Neuron (in vitro differentiated cells): ENCODE measurements around the gene FOXM1.
A peak's percentile ranks its signal among the peaks of the same experiment; 100 is the strongest.
"Not testable (repeated sequence)": the region's sequence is repeated elsewhere in the genome, so short reads cannot be mapped to it uniquely, and the experiment has no call there.

Source experiments
- H2AFZ ChIP-seq: one replicate; pipeline ENCODE4 v1.6.1; 2013; ENCODE audit warnings: low read depth, mild to moderate bottlenecking, inconsistent platforms, low read length, moderate library complexity
- H3K27me3 ChIP-seq: one replicate; pipeline ENCODE4 v1.6.1; 2013; ENCODE audit warnings: low read length; ENCODE audit not compliant: insufficient read depth
- H3K36me3 ChIP-seq: one replicate; pipeline ENCODE4 v1.6.1; 2013; ENCODE audit warnings: low read length; ENCODE audit not compliant: insufficient read depth
- H3K4me1 ChIP-seq: one replicate; pipeline ENCODE4 v1.6.1; 2013; ENCODE audit warnings: low read length; ENCODE audit not compliant: insufficient read depth
- H3K4me3 ChIP-seq: 2 replicates; pipeline ENCODE4 v1.5.1; 2013; ENCODE audit warnings: mild to moderate bottlenecking, low read length, moderate library complexity
- H3K9me3 ChIP-seq: one replicate; pipeline ENCODE4 v1.6.1; 2013; ENCODE audit warnings: low read length

FOXM1 gene

DNA sequence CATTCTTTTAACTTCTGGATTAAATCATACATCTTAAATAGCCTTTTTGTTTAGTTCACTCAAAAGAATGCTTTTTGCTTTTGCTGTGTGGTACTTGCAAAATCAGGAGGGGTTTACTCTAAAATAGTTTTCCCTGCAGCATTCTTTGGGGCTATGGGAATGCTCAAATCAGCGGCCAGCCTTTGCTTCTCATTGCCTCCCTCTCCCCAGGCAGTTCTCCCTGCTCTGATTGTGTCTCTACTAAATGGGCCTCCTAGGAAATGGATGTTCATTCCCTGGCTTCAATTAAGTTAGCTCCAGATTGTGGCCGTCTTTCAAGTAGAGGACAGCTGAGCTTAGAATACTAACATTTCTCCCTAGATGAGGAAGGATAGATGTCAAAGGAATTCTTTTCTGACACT, 18.1 kb upstream of the FOXM1 start:
- H3K4me1 ChIP-seq = peaks cover 9% of the 10 kb centered on the region
- no peak overlapping the region for H3K4me3 ChIP-seq
- H3K27me3 ChIP-seq = no peaks in the 10 kb centered on the region
- H3K36me3 ChIP-seq = peaks cover 2% of the 10 kb centered on the region
- H2AFZ ChIP-seq = no peak overlapping the region
- H3K9me3 ChIP-seq = no peaks in the 10 kb centered on the region

DNA sequence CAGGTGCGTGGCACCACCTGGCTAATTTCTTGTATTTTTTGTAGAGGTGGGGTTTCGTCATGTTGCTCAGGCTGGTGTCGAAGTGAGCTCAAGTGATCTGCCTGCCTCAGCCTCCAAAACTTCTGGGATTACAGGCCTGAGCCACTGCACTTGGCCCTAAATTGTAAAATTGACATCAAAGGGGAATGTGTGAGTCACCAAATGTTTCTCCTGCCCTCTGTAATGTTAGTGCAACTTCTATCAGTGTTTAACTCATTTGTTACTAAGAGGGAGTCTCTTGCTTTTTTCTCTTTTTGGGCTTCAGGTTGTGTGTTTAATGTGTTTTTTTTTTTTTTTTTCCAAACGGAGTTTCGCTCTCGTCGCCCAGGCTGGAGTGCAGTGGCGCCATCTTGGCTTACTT, 16.0 kb upstream of the FOXM1 start:
- Histone ChIP-seq H3K4me1 (peaks cover 9% of the 10 kb centered on the region), H2AFZ (no peak overlapping the region), H3K4me3 (no peak overlapping the region)

DNA sequence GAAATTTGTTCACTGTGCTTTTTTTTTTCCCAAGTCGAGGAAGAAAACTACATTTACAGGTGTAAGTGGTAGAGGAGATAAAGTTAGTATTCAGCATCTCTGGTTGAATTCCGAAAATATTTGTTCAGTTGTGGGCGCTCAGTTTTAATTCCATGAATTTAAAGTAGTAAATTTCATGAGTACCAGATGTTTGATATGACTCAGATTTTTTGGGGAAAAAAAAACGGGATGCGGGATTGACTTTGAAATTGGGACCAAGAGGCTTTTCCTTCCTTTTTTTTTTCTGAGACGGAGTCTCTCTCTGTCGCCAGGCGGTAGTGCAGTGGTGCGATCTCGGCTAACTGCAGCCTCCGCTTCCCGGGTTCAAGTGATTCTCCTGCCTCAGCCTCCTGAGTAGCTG, 15.3 kb upstream of the FOXM1 start:
- Histone ChIP-seq H3K27me3 (no peaks in the 10 kb centered on the region), H3K9me3 (no peaks in the 10 kb centered on the region), H3K4me3 (peak overlapping the region; percentile 90), H3K4me1 (peaks cover 9% of the 10 kb centered on the region), H3K36me3 (peaks cover 17% of the 10 kb centered on the region), H2AFZ (no peak overlapping the region)

More for the DNA sequence above, 16.0 kb upstream of the FOXM1 start:
- Histone ChIP-seq H3K27me3 (no peaks in the 10 kb centered on the region), H3K9me3 (no peaks in the 10 kb centered on the region), H3K36me3 (peaks cover 11% of the 10 kb centered on the region)

DNA sequence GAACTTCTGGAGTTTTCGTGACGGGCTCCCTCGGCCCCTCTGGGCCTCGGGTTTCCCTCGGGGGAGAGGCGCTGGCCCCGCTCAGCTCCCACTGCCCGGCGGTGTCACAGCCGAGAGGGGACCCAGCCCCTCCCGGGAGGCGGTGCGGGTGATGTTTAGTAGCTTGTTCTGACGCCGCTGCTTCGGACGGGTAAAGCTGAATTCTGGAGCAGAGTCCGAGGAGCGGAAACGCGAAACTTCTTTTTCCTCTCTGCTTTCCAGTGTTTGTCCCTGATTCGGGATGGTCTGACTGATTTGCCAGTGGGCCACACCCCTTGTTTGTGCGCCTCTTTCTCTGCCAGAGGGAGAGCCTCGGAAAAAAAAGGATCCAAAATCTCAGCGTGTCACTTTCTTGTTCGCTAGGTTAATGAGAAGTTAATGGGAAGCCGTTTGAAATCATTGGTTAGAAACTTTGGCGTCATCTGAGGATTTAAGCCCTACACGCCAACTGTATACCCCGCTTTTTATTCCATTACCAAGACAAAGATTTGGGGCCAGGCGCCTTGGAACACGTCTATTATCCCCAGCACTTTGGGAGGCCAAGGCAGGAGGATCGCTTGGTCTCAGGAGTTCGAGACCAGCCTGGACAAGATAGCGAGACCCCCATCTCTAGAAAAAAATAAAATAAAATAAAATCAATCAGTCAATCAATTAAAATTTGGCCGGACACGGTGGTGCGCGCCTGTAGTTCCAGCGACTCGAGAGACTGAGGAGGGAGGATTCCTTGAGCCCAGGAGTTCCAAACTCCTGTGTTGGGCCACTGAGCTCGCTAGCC, 14.5 kb upstream of the FOXM1 start:
- H3K27me3 ChIP-seq = no peaks in the 10 kb centered on the region
- H3K36me3 ChIP-seq = peaks cover 22% of the 10 kb centered on the region
- peak overlapping the region; percentile 90 for H3K4me3 ChIP-seq
- peak overlapping the region; percentile 71 for H2AFZ ChIP-seq
- H3K9me3 ChIP-seq = no peaks in the 10 kb centered on the region
- peaks cover 9% of the 10 kb centered on the region for H3K4me1 ChIP-seq

DNA sequence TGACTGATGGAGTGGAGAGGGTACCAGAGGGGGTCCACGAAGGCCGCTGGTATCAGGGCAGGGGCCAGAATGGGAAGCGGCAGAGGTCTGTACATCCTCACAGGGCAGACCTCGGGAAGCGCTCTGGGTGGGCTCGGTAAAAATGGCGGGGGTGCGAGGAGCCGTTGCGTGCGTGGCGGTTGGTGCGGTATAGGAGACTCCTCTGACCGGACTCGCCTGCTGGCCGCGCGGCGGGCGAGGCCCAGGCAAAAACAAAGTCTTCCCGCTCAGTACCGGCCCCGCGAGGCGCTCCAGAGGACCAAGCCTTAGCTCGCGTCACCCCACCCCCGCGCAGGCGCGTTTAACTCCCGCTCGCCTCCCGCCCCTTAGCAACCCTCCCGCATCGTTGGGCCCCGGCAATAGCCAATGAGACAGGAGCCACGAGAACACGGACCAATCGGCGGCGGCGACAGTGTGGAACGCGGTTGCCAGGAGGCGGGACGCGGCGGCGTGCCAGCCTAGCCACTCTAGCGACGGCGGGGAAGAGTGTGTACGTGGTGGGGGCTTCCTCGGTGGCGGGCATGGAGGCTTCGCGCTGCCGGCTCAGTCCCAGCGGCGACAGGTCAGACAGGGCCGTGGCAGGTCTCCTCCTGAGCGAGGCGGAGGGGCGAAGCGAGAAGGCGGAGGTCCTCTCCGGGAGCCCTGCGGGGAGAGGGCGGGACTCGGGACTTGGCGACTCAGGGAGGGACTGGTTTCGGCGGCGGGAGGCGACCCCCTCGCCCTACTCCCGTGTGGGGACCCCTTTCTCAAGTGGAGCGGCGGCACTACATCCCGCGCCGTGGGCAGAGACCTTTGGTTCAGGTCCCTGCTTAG, 13.6 kb upstream of the FOXM1 start, which contains the start of gene TULP3:
Gene TULP3, plus strand, starts transcription at position 504 of the 852 bp plus-strand sequence. Its CDS starts 57 bp downstream, at position 561.
- H3K4me3 ChIP-seq = peak within 1 kb of the TSS; percentile 90
- H2AFZ ChIP-seq = peak within 1 kb of the TSS; percentile 71
- peaks cover 9% of the 10 kb centered on the region for H3K4me1 ChIP-seq
- H3K36me3 ChIP-seq = peaks cover 27% of the 10 kb centered on the region
- no peaks in the 10 kb centered on the region for H3K9me3 ChIP-seq
- no peaks in the 10 kb centered on the region for H3K27me3 ChIP-seq

DNA sequence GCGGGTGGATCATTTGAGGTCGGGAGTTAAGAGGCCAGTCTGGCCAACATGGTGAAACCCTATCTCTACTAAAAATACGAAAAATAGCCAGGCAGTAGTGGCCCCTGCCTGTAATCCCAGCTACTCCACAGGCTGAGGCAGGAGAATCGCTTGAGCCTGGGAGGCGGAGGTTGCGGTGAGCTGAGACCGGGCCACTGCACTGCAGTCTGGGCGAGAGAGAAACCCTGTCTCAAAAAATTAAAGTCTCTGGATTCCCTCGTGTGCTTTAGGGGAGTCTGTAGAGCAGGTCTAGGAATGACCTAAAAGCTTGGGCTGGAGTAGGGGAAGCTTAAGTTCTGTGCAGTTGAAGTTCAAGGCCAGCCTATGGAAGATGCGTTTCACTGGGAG, 13.0 kb upstream of the FOXM1 start:
- H3K36me3 ChIP-seq = peaks cover 29% of the 10 kb centered on the region
- no peaks in the 10 kb centered on the region for H3K27me3 ChIP-seq

DNA sequence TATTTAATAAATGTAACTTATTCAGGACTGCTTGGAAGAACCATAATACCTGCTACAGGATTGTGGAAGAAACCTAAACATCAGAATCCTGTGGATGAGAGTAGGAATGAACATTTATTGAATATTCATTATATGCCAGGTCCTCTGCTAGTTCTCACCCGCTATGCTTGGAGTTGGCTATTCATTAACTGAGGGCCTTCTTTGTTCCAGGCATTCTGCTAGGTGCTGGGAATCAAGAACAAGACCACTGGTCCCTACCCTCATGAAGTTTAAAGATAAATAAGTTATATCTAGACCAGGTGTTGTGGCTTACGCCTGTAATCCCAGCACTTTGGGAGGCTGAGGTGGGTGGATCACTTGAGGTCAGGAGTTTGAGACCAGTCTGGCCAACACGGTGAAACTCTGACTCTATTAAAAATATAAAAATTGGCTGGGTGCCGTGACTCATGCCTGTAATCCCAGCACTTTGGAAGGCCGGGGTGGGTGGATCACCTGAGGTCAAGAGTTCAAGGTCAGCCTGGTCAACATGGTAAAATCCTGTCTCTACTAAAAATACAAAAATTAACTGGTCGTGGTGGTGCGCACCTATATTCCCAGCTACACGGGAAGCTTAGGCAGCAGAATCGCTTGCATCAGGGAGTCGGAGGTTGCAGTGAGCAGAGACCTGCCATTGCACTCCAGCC, 9.9 kb upstream of the FOXM1 start:
- no peaks in the 10 kb centered on the region for H3K9me3 ChIP-seq
- peaks cover 42% of the 10 kb centered on the region for H3K36me3 ChIP-seq
- H2AFZ ChIP-seq = no peak overlapping the region
- H3K4me3 ChIP-seq = no peak overlapping the region
- no peaks in the 10 kb centered on the region for H3K27me3 ChIP-seq
- peaks cover 4% of the 10 kb centered on the region for H3K4me1 ChIP-seq

More for the DNA sequence above, 13.0 kb upstream of the FOXM1 start:
- Histone ChIP-seq H3K9me3 (no peaks in the 10 kb centered on the region), H3K4me1 (peaks cover 6% of the 10 kb centered on the region), H3K4me3 (peak overlapping the region; percentile 90), H2AFZ (peak overlapping the region; percentile 71)

DNA sequence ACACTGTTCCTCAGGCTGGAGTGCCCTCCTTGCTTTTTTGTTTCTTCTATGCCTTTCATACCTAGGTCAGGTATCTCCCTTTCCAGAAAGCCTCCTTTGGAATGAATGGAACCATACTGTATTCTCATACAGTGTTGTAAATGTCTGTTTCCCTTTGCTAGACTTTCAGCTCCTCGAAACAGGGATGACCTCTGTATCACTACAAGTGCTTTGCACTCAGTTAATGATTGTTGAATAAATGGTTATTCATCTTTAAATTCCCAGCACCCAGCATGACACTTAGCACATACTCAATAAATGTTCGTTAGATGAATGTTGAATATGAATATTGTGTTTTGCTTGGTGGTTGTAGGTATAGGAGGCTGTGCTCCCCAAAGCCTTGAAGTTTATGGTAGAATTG, 7.8 kb upstream of the FOXM1 start:
- Histone ChIP-seq H3K9me3 (no peaks in the 10 kb centered on the region), H3K4me3 (no peak overlapping the region), H2AFZ (no peak overlapping the region), H3K36me3 (peaks cover 50% of the 10 kb centered on the region), H3K27me3 (no peaks in the 10 kb centered on the region), H3K4me1 (no peaks in the 10 kb centered on the region)

DNA sequence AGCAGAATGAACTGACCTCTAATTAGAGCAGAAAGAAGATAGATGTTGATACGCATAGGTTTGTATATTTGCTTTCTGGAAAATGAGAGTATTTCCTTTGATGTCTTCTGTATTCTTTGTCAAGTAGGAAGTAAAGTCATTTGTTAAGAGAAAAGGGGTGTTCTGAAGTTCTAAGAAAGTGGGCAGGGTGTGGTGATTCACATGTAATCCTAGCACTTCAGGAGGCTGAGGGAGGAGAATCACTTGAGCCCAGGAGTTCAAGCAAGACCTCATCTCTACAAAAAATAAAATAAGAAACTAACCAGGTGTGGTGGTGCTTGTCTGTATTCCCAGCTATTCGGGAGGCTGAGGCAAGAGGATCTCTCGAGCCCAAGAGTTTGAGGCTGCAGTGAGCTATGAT, 2.9 kb upstream of the FOXM1 start:
- Histone ChIP-seq H2AFZ (no peak overlapping the region), H3K4me3 (no peak overlapping the region), H3K27me3 (no peaks in the 10 kb centered on the region), H3K9me3 (no peaks in the 10 kb centered on the region), H3K4me1 (peaks cover 16% of the 10 kb centered on the region), H3K36me3 (peaks cover 28% of the 10 kb centered on the region)

DNA sequence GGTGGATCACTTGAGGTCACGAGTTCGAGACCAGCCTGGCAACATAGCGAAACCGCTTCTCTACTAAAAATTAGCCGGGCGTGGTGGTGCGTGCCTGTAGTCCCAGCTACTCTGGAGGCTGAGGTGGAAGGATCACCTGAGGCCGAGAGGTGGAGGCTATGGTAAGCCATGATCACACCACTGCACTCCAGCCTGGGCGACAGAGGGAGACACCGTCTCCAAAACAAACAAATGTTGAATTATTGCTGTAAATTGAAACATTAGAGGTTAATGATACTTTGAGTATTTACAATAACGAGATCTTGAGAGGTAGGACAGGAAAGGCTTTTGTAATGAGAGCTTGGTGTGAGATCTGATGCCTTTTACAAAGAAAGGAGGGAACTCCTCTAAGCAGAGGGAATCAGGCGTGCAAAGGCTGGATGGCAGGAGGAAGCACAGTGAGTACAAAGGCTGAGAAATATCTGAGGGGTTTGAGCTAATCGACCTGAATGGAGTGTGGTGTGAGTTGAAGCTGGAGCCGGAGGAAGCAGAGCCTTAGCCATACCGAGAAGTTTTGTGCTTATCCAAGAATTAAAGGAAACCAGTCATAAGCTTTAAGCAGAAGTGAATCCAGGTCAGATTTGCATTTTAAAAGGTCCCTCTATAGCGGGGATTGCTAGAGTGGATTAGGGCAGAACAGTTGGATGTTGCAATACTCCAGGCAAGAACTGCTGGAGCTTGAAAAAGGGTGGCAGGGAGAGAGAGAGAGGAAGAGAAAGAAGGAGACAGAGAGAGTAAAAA, 1.2 kb upstream of the FOXM1 start:
- no peaks in the 10 kb centered on the region for H3K27me3 ChIP-seq
- no peak overlapping the region for H2AFZ ChIP-seq
- peaks cover 32% of the 10 kb centered on the region for H3K36me3 ChIP-seq
- H3K4me1 ChIP-seq = peaks cover 16% of the 10 kb centered on the region
- peak overlapping the region; percentile 97 for H3K4me3 ChIP-seq
- H3K9me3 ChIP-seq = no peaks in the 10 kb centered on the region

DNA sequence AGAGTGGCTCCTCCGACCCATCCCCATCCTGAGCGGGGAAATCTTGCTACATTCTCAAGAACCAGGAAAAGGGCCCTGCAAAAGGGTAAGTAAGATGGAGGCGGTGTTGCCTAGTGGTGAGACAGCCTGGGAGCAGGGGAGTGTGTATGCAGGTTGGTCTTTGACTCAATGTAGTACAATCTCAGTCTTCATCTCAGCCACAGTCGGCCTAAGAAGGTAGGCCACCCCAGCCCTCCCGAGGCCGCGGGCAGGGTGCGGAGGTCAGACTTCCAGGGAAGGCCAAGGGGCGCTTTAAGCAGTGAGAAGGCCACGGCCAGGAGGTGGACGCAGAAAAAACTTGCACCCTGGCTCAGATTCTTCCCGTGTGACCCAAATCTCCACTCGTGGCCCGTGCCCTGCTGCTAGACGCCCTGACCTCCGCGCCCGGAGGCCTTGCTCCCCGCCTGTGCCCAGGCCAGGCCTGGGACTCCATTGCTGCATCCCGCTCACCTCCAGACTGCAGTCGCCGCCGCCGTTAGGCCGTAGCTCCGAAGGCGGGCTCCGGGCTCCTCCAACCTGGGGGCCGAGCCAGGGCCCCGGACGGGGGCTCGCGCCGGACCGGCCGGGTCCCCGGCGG, 435 bp downstream of the FOXM1 start:
- H3K9me3 ChIP-seq = no peaks in the 10 kb centered on the region
- H3K4me1 ChIP-seq = peaks cover 16% of the 10 kb centered on the region
- H2AFZ ChIP-seq = peak overlapping the region; percentile 44
- H3K27me3 ChIP-seq = no peaks in the 10 kb centered on the region
- H3K36me3 ChIP-seq = peaks cover 40% of the 10 kb centered on the region
- H3K4me3 ChIP-seq = peak overlapping the region; percentile 97

DNA sequence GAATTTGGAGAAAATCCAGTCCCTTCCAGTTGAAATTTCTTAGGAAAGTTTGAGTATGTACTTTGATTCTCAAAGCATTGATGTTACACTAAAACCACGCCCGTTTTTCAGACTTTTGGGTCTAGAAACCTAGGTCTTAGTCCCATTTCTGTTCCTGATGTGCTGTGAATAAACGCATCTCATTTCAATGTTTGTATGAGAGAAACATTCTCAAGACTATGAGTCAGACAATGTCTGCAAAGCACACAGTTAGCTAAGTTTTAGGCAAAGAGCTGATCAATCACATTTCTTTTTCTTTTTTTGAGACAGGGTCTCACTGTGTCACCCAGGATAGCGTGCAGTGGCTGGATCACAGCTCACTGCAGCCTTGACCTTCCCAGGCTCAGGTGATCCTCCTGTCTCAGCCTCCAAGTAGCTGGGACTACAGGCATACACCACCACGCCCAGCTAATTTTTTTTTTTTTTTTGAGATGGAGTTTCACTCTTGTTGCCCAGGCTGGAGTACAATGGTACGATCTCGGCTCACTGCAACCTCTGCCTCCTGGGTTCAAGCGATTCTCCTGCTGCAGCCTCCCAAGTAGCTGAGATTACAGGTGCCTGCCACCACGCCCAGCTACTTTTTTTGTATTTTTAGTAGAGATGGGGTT, 7.9 kb downstream of the FOXM1 start:
- not testable (repeated sequence) for H3K4me3 ChIP-seq, H2AFZ ChIP-seq, H3K4me1 ChIP-seq, H3K9me3 ChIP-seq, H3K27me3 ChIP-seq
- H3K36me3 ChIP-seq = peaks cover 74% of the 10 kb centered on the region
